ENCODE data around the gene C10orf90. TPM values are rescaled to one million over a fixed set of nuclear protein-coding genes. Genes with fewer than 3 reads are reported as not detected.
A peak's percentile ranks its signal among the peaks of the same experiment; 100 is the strongest.
"Not testable (repeated sequence)": the region's sequence is repeated elsewhere in the genome, so short reads cannot be mapped to it uniquely, and the experiment has no call there.

C10orf90 gene
- polyA plus RNA-seq, 4 donors: 0.52 to 0.97 (median 0.72) TPM

- no peak for DNase-seq (ENCODE audit: low read depth in 4 of 4, low spot score in 3 of 4)
Measured at GRCh38 chr10:126402721-126403695, 267.5 kb downstream of the C10orf90 start.

GRCh38 chr10:126400641-126401040 lies 269.9 kb downstream of the C10orf90 start:
- DNase-seq (ENCODE audit: low read depth in 4 of 4, low spot score in 3 of 4): no peak

- no peak for DNase-seq (ENCODE audit: low read depth in 4 of 4, low spot score in 3 of 4)
Measured at GRCh38 chr10:126398924-126399323, 271.6 kb downstream of the C10orf90 start.

- no peak for DNase-seq (ENCODE audit: low read depth in 4 of 4, low spot score in 3 of 4)
Measured at GRCh38 chr10:126398383-126398743, 272.1 kb downstream of the C10orf90 start.

GRCh38 chr10:126397640-126398382 lies 272.7 kb downstream of the C10orf90 start:
- no peak for DNase-seq (ENCODE audit: low read depth in 4 of 4, low spot score in 3 of 4)

- DNase-seq (ENCODE audit: low read depth in 4 of 4, low spot score in 3 of 4): no peak
Measured at GRCh38 chr10:126397156-126397555, 273.3 kb downstream of the C10orf90 start.

- no peak for DNase-seq (ENCODE audit: low read depth in 4 of 4, low spot score in 3 of 4)
Measured at GRCh38 chr10:126394948-126395347, 275.5 kb downstream of the C10orf90 start.

GRCh38 chr10:126393076-126393475 lies 277.4 kb downstream of the C10orf90 start:
- DNase-seq (ENCODE audit: low read depth in 4 of 4, low spot score in 3 of 4): no peak

DNA sequence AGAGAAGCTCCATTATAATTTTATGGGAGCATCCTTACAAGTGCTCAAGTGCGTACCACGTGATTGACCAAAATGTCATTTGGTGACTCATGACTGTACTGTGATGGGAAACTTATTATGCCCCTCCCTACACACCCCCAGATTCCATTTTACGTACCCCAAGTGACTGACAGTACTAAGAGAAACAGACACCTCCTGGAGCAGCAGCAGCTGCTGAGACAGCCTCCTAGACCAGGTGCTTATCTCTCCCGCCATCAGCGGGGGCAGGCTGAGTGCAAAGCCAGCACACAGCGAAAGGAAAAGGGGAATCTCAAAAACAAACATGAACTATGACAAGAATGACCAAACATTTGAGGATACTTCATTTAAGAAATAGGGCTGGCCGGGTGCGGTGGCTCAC lies 278.0 kb downstream of the C10orf90 start:
- no peak for DNase-seq (ENCODE audit: low read depth in 4 of 4, low spot score in 3 of 4)

GRCh38 chr10:126392068-126392467 lies 278.4 kb downstream of the C10orf90 start:
- no peak for DNase-seq (ENCODE audit: low read depth in 4 of 4, low spot score in 3 of 4)

- DNase-seq (ENCODE audit: low read depth in 4 of 4, low spot score in 3 of 4): no peak
Measured at GRCh38 chr10:126391192-126391885, 279.2 kb downstream of the C10orf90 start.

DNA sequence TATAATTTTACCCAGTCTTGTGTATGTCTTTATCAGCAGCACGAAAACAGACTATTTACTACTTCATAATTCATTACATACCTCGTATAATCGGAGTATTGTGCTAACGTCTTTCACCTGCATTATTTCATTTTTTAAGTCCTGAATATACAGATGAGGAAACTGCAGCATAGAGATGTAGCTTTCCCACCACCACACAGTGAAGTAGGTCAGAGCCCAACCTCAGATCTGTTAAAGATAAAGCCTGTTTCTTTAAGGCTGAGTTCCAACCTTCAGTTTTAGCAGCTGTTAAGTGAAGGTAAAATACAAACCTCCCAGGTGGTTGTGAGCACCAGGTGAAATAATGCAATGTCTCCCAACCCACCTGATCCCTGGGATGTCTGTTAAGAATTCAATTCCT lies 280.2 kb downstream of the C10orf90 start:
- DNase-seq (ENCODE audit: low read depth in 4 of 4, low spot score in 3 of 4): no peak

GRCh38 chr10:126387931-126388911 lies 282.3 kb downstream of the C10orf90 start, which contains the start of gene ADAM12:
TSS of gene ADAM12 (minus strand) at chr10:126388477. CDS start at chr10:126388145, 332 bp downstream.
- DNase-seq (ENCODE audit: low read depth in 4 of 4, low spot score in 3 of 4): no peak

GRCh38 chr10:126387041-126387921 lies 283.2 kb downstream of the C10orf90 start:
- DNase-seq (ENCODE audit: low read depth in 4 of 4, low spot score in 3 of 4): peak in 3 of 4 donors; percentile 56 to 60 (median 57)

DNA sequence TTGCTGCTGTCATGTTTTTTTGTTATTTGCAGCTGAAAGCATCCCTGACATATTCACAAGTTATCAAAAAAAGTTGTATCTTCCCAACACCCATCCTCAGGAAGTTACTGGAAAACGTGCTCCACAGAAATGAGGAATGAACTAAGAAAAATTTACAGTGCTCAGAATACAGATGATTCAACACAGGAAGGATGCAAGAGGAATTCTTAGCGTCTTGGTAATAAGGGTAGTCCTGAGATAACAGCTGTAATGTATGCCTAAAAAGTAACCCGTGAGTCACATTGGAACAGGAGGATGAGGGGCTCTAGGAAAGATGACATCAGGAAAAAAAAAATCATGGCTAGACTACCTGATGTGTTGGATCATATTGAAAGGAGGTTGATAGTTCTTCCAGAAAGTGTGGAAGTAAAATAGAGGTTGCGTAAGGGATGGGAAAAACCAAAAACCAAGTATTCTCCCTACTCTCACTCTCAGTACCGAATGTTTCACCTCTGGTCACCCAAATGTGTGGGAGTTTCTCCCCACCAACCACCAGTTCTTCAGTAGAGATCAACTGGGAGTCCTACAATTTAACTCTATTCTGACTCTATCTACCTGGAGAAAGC lies 286.1 kb downstream of the C10orf90 start:
- no peak for DNase-seq (ENCODE audit: low read depth in 4 of 4, low spot score in 3 of 4)

GRCh38 chr10:126380352-126381076 lies 290.0 kb downstream of the C10orf90 start:
- no peak for DNase-seq (ENCODE audit: low read depth in 4 of 4, low spot score in 3 of 4)

- not testable (repeated sequence) for DNase-seq (ENCODE audit: low read depth in 4 of 4, low spot score in 3 of 4)
Measured at GRCh38 chr10:126379166-126379565, 291.3 kb downstream of the C10orf90 start.

GRCh38 chr10:126376956-126377355 lies 293.5 kb downstream of the C10orf90 start:
- DNase-seq (ENCODE audit: low read depth in 4 of 4, low spot score in 3 of 4): no peak
